GM19238 (cell line): ENCODE measurements around the gene GOLGA6C.
"Not testable (repeated sequence)": the region's sequence is repeated elsewhere in the genome, so short reads cannot be mapped to it uniquely, and the experiment has no call there.

ENCODE experiments used
- DNase-seq: peaks from one replicate; pipeline ENCODE4 v3.0.0; 2011; ENCODE audit warnings: low spot score; ENCODE audit not compliant: insufficient read length

The GOLGA6C gene

GRCh38 chr15:75251343-75251742 is 6.8 kb upstream of the GOLGA6C start:
- DNase-seq, result not testable (repeated sequence)

- not testable (repeated sequence) for DNase-seq
Observed at GRCh38 chr15:75252285-75252684, 5.8 kb upstream of the GOLGA6C start.

- DNase-seq, result not testable (repeated sequence)
Observed at GRCh38 chr15:75258620-75259343, 648 bp downstream of the GOLGA6C start.

- DNase-seq, result not testable (repeated sequence)
Observed at GRCh38 chr15:75259873-75260272, 1.7 kb downstream of the GOLGA6C start.

- DNase-seq, result not testable (repeated sequence)
Observed at GRCh38 chr15:75273751-75274359, 15.7 kb downstream of the GOLGA6C start.

GRCh38 chr15:75274509-75275107 is 16.5 kb downstream of the GOLGA6C start:
- not testable (repeated sequence) for DNase-seq

- not testable (repeated sequence) for DNase-seq
Observed at GRCh38 chr15:75275617-75276016, 17.5 kb downstream of the GOLGA6C start.

- DNase-seq, result not testable (repeated sequence)
Observed at GRCh38 chr15:75278497-75278896, 20.4 kb downstream of the GOLGA6C start.

- DNase-seq, result not testable (repeated sequence)
Observed at GRCh38 chr15:75282572-75282971, 24.4 kb downstream of the GOLGA6C start, which contains the start of gene GOLGA6D. TSS of gene GOLGA6D (plus strand) at chr15:75282835. CDS start at chr15:75282876, 41 bp downstream.

- DNase-seq, result not testable (repeated sequence)
Observed at GRCh38 chr15:75284152-75284551, 26.0 kb downstream of the GOLGA6C start.

GRCh38 chr15:75293660-75294059 is 35.5 kb downstream of the GOLGA6C start:
- DNase-seq, result not testable (repeated sequence)

GRCh38 chr15:75298541-75299310 is 40.6 kb downstream of the GOLGA6C start:
- DNase-seq, result not testable (repeated sequence)

- DNase-seq, result not testable (repeated sequence)
Observed at GRCh38 chr15:75299311-75299688, 41.2 kb downstream of the GOLGA6C start.

GRCh38 chr15:75300026-75300425 is 41.9 kb downstream of the GOLGA6C start:
- DNase-seq, result not testable (repeated sequence)

GRCh38 chr15:75302318-75302717 is 44.2 kb downstream of the GOLGA6C start:
- no peak for DNase-seq

GRCh38 chr15:75302753-75303152 is 44.6 kb downstream of the GOLGA6C start:
- DNase-seq, result not testable (repeated sequence)

GRCh38 chr15:75306188-75306587 is 48.1 kb downstream of the GOLGA6C start:
- DNase-seq, result no peak

- DNase-seq, result peak; percentile 42
Observed at GRCh38 chr15:75307778-75308390, 49.8 kb downstream of the GOLGA6C start.

- no peak for DNase-seq
Observed at GRCh38 chr15:75309711-75310110, 51.6 kb downstream of the GOLGA6C start.

GRCh38 chr15:75312548-75312947 is 54.4 kb downstream of the GOLGA6C start:
- DNase-seq, result not testable (repeated sequence)
